HepG2 (cell line): ENCODE data around the gene SIAH2.
A peak's percentile ranks its signal among the peaks of the same experiment; 100 is the strongest.

Source experiments
- EP300 ChIP-seq, 3 experiments: sonication (generic) in 1 of 3; formaldehyde crosslinking in 1 of 3; IDR thresholded peaks; 2 replicates each; pipeline versions ENCODE4 v1.5.1 to v1.6.1; 2011 to 2020; ENCODE audit warnings: low read depth in 2 of 3, low read length in 2 of 3, borderline replicate concordance in 1 of 3, improper control_type of control experiment in 1 of 3, mild to moderate bottlenecking in 1 of 3, missing genetic modification reagents in 1 of 3, moderate library complexity in 1 of 3
- HCFC1 ChIP-seq: fragments of 150-350 bp; IDR thresholded peaks from 2 replicates; pipeline ENCODE4 v1.6.1; 2014; ENCODE audit warnings: low read depth, low read length
- PCBP1 ChIP-seq: fragments of 200-400 bp; formaldehyde crosslinking; IDR thresholded peaks from 2 replicates; pipeline ENCODE4 v1.6.1; 2017; ENCODE audit warnings: mild to moderate bottlenecking, low read depth, low read length, borderline replicate concordance
- POLR2A ChIP-seq, 2 experiments: IDR thresholded peaks; 2 replicates each; pipeline ENCODE4 v1.6.1; 2011; ENCODE audit warnings: low read depth in 2 of 2, low read length in 2 of 2, mild to moderate bottlenecking in 1 of 2, moderate library complexity in 1 of 2; ENCODE audit not compliant: insufficient read depth in 1 of 2
- RXRA ChIP-seq: sonication (generic); formaldehyde crosslinking; IDR thresholded peaks from 2 replicates; pipeline ENCODE4 v1.5.1; 2020; ENCODE audit warnings: missing genetic modification reagents
- YY1 ChIP-seq: IDR thresholded peaks from 2 replicates; pipeline ENCODE4 v1.6.1; 2011; ENCODE audit warnings: low read length, low read depth, moderate library complexity, mild to moderate bottlenecking; ENCODE audit not compliant: insufficient read depth, insufficient replicate concordance

DNA sequence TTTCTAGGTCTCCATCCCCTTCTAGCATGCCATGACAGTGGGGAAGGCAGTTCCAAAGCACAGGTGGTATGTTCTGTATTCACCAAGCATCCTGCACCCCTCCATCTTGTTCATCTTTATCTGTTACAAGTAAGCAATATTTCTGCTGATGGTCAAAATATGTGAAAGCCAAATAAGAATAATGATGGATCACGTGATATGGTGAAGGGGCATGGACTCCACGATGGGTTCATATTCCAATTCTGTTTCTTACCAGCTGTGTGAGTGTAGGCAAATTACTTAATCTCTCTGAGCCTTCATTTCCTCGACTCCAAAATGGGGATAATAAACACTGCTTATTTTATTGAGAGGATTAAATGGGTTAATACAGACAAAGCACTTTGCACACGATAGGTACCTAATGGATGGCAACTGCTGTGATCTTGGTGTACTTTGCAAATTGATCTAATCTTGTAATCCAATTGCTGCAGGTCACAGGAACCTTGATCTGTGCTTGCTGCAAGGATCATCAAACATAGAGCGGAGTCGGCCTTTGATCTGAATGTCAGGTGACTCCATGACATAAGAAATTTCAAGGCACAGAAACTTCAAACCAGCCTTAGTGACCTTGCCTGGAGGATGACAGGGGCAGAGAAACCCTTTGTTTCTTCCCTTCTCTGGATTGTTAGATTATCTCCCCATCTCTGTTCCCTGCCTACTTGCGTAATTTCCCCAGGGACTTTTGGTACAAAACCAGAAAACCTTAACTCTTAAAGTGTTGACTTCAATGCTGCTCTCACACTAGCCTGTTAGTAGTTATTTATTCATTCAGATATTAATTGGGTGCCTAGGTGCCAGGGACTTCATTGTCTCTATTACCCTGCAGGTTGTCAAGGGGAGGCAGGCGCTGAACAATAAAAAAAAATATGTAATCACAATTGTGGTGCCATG is 25.8 kb downstream of the SIAH2 start:
- TF ChIP-seq RXRA (peak; percentile 97; the same call in 1 of the 2 replicates), EP300 (IDR thresholded peaks at IDR 0.05; ENCODE audit: low read depth in 2 of 2, low read length in 2 of 2) (peak; percentile 99), EP300 (CRISPR knock-in tag; IDR thresholded peaks at IDR 0.05; ENCODE audit: borderline replicate concordance) (peak; percentile 98), HCFC1 (no peak), PCBP1 (no peak), POLR2A (IDR thresholded peaks at IDR 0.05; ENCODE audit: insufficient read depth in 1 of 2, low read depth in 2 of 2, low read length in 2 of 2) (no peak; a peak in 1 of 4 replicates), YY1 (no peak)
